Liver (tissue), 9 donors: Measurements from ENCODE around the gene BCAS1. TPM values are rescaled to one million over a fixed set of nuclear protein-coding genes. Genes with fewer than 3 reads are reported as not detected.

Experiments
- DNase-seq: peaks from one replicate; pipeline ENCODE4 v3.0.0-alpha.2; 2017; ENCODE audit warnings: low spot score
- H3K27ac ChIP-seq, 2 donors: one replicate each; pipeline ENCODE4 v1.7.0; 2013; ENCODE audit warnings: inconsistent platforms in 2 of 2, low read length in 2 of 2, control low read depth in 1 of 2, low read depth in 1 of 2, mild to moderate bottlenecking in 1 of 2
- H3K27me3 ChIP-seq, 4 donors: one replicate each; pipeline versions ENCODE4 v1.6.1 to v1.7.0; 2013; ENCODE audit warnings: low read length in 3 of 4, inconsistent platforms in 1 of 4, mild to moderate bottlenecking in 1 of 4, moderate library complexity in 1 of 4; ENCODE audit not compliant: control insufficient read depth in 4 of 4, insufficient read depth in 4 of 4
- H3K36me3 ChIP-seq, 4 donors: one replicate each; pipeline versions ENCODE4 v1.6.1 to v1.7.0; 2013; ENCODE audit warnings: low read length in 3 of 4, mild to moderate bottlenecking in 3 of 4, low read depth in 1 of 4, moderate library complexity in 1 of 4; ENCODE audit not compliant: control insufficient read depth in 4 of 4, insufficient read depth in 3 of 4
- H3K4me1 ChIP-seq, 4 donors: one replicate each; pipeline versions ENCODE4 v1.6.1 to v1.7.0; 2013; ENCODE audit warnings: low read length in 3 of 4, mild to moderate bottlenecking in 3 of 4, moderate library complexity in 1 of 4; ENCODE audit not compliant: control insufficient read depth in 4 of 4, insufficient read depth in 4 of 4
- H3K4me3 ChIP-seq, 3 donors: one replicate each; pipeline versions ENCODE4 v1.6.1 to v1.7.0; 2013; ENCODE audit warnings: low read length in 3 of 3, control low read depth in 1 of 3, low read depth in 1 of 3, mild to moderate bottlenecking in 1 of 3
- H3K9ac ChIP-seq, 2 donors: one replicate each; pipeline ENCODE4 v1.7.0; 2013; ENCODE audit warnings: low read length in 2 of 2, mild to moderate bottlenecking in 2 of 2, moderate library complexity in 2 of 2, control low read depth in 1 of 2, low read depth in 1 of 2
- H3K9me3 ChIP-seq, 4 donors: one replicate each; pipeline versions ENCODE4 v1.6.1 to v1.7.0; 2013; ENCODE audit warnings: low read length in 3 of 4; ENCODE audit not compliant: control insufficient read depth in 4 of 4
- ATF3 ChIP-seq: IDR thresholded peaks from 2 replicates; pipeline ENCODE4 v1.6.1; 2016; ENCODE audit warnings: antibody characterized with exemption
- FOXA1 ChIP-seq: IDR thresholded peaks from 2 replicates; pipeline ENCODE4 v1.6.1; 2016; ENCODE audit warnings: antibody characterized with exemption
- GABPA ChIP-seq, 2 donors: IDR thresholded peaks in 1 of 2; conservative IDR thresholded peaks in 1 of 2; 2 replicates each; pipeline ENCODE4 v1.6.1; 2016; ENCODE audit warnings: antibody characterized with exemption in 2 of 2, mild to moderate bottlenecking in 1 of 2, moderate library complexity in 1 of 2
- HNF4A ChIP-seq, 2 donors: conservative IDR thresholded peaks; 2 replicates each; pipeline ENCODE4 v1.6.1; 2016; ENCODE audit warnings: antibody characterized with exemption in 2 of 2, mild to moderate bottlenecking in 2 of 2
- JUND ChIP-seq, 2 donors: IDR thresholded peaks; 2 replicates each; pipeline ENCODE4 v1.6.1; 2016; ENCODE audit warnings: antibody characterized with exemption in 2 of 2
- REST ChIP-seq: IDR thresholded peaks from 2 replicates; pipeline ENCODE4 v1.6.1; 2016; ENCODE audit warnings: antibody characterized with exemption, mild to moderate bottlenecking
- RXRA ChIP-seq, 2 donors: IDR thresholded peaks; 2 replicates each; pipeline ENCODE4 v1.6.1; 2017 to 2018; ENCODE audit warnings: antibody characterized with exemption in 2 of 2, mild to moderate bottlenecking in 1 of 2
- TAF1 ChIP-seq: conservative IDR thresholded peaks from 2 replicates; pipeline ENCODE4 v1.6.1; 2016; ENCODE audit warnings: antibody characterized with exemption, mild to moderate bottlenecking
- YY1 ChIP-seq: IDR thresholded peaks from 2 replicates; pipeline ENCODE4 v1.6.1; 2016; ENCODE audit warnings: antibody characterized with exemption, mild to moderate bottlenecking
- WGBS: extraction: QIAGEN DNeasy Blood & Tissue Kit; methylation state at CpG from one replicate; pipeline ENCODE4 v1.1.7; 2013; 5-methylcytosine and 5-hydroxymethylcytosine counted together
- polyA plus RNA-seq, 2 donors: library from polyadenylated mRNA; stranded (reverse) in 1 of 2; unstranded in 1 of 2; fragments of 200-250 nt in 1 of 2; fragments of >200 nt in 1 of 2; fragmentation: Nextera tagmentation in 1 of 2; extraction: Ambion mirVana in 1 of 2; gene quantifications; one replicate each; pipeline versions ENCODE4 v1.2.1 to v1.2.3, GENCODE V29; 2013 to 2015
- total RNA-seq, 2 donors: library from RNA; depleted of rRNA; stranded (reverse); fragments of >200 nt; gene quantifications; one replicate each; pipeline ENCODE4 v1.2.3, GENCODE V29; 2014
- donor health status: healthy.
- donor health status: healthy.
- donor health status: healthy.
- donor health status: healthy.
- donor health status: healthy.

The BCAS1 gene
- total and polyA plus RNA-seq, 4 donors = under 0.01 to 0.93 (median 0.04) TPM

GRCh38 chr20:53942973-53943372 lies 127.4 kb downstream of the BCAS1 start:
- no peaks in the 10 kb centered on the region for H3K36me3 ChIP-seq
- no peak overlapping the region for H3K9ac ChIP-seq
- no peaks in the 10 kb centered on the region for H3K9me3 ChIP-seq
- no peaks in the 10 kb centered on the region for H3K27me3 ChIP-seq
- WGBS = 68% methylated on average over 3 of the region's 3 CpGs
- no peak overlapping the region for H3K4me3 ChIP-seq
- DNase-seq = no peak
- H3K27ac ChIP-seq = no peak overlapping the region
- H3K4me1 ChIP-seq = peaks cover 0 to 15% (median 10%) of the 10 kb centered on the region in 4 donors
- peak; percentile 35 to 41 for TF ChIP-seq RXRA (IDR thresholded peaks at IDR 0.05)
- TF ChIP-seq JUND (IDR thresholded peaks at IDR 0.05) = no peak
- peak; percentile 63 to 82 for TF ChIP-seq HNF4A (conservative IDR thresholded peaks at IDR 0.05)

DNA sequence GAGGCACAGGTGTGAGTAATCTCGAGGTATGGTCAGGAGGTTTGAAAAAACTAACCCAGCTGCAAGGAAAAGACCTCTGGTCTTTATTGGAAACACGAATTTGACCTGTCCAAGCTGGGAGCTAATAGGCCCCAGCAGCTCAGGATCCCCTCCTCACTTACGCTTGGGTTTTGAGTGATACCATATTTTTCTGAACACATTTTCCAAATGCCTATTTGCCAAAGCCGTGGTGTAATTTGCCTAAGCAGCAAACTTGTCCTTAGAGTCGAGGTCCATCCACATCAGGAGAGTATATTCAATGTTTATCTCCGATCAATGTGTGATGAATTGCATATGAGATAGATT lies 128.0 kb downstream of the BCAS1 start:
- H3K4me1 ChIP-seq = peaks cover 0 to 15% (median 10%) of the 10 kb centered on the region in 4 donors
- H3K27me3 ChIP-seq = no peaks in the 10 kb centered on the region
- no peak overlapping the region for H3K9ac ChIP-seq
- H3K36me3 ChIP-seq = no peaks in the 10 kb centered on the region
- H3K27ac ChIP-seq = no peak overlapping the region
- no peaks in the 10 kb centered on the region for H3K9me3 ChIP-seq
- no peak overlapping the region for H3K4me3 ChIP-seq
- DNase-seq = no peak
- 83% methylated on average over 6 of the region's 6 CpGs for WGBS
- TF ChIP-seq REST = no peak
- no peak for TF ChIP-seq HNF4A (conservative IDR thresholded peaks at IDR 0.05)

GRCh38 chr20:53941680-53942471 lies 128.5 kb downstream of the BCAS1 start:
- TF ChIP-seq TAF1 (no peak), JUND (IDR thresholded peaks at IDR 0.05) (no peak), RXRA (IDR thresholded peaks at IDR 0.05) (no peak), YY1 (no peak), GABPA (IDR thresholded peaks at IDR 0.05 in 1 of 2, conservative IDR thresholded peaks at IDR 0.05 in 1 of 2) (no peak), ATF3 (no peak), FOXA1 (no peak)
- Histone ChIP-seq H3K9ac (no peak overlapping the region), H3K36me3 (no peaks in the 10 kb centered on the region), H3K27me3 (no peaks in the 10 kb centered on the region), H3K4me1 (peaks cover 0 to 15% (median 10%) of the 10 kb centered on the region in 4 donors), H3K27ac (no peak overlapping the region), H3K4me3 (no peak overlapping the region), H3K9me3 (no peaks in the 10 kb centered on the region)
- DNase-seq = no peak
- 85% methylated on average over 7 of the region's 7 CpGs for WGBS
